Hindlimb muscle (tissue), 1 donor: ENCODE measurements around the gene RIMS3. TPM values are rescaled to one million over a fixed set of nuclear protein-coding genes. Genes with fewer than 3 reads are reported as not detected.
"Not testable (repeated sequence)": the region's sequence is repeated elsewhere in the genome, so short reads cannot be mapped to it uniquely, and the experiment has no call there.

ENCODE experiments used
- DNase-seq: peaks from one replicate; pipeline ENCODE4 v3.0.0-alpha.2; 2013
- polyA plus RNA-seq: library from polyadenylated mRNA; unstranded; fragments of 120-200 nt; gene quantifications from one replicate; pipeline ENCODE4 v1.2.1, GENCODE V29; 2013; ENCODE audit not compliant: insufficient read length

Gene RIMS3
- polyA plus RNA-seq, result 0.46 TPM

GRCh38 chr1:40665335-40666171, at the start of gene RIMS3:
Gene RIMS3, minus strand, starts transcription at chr1:40665682. Its CDS starts 23,757 bp downstream, at chr1:40641925.
- DNase-seq, result peak; percentile 45

- DNase-seq, result no peak
Measured at GRCh38 chr1:40712997-40713396, 47.5 kb upstream of the RIMS3 start.

- no peak for DNase-seq
Measured at GRCh38 chr1:40712405-40712944, 47.0 kb upstream of the RIMS3 start.

GRCh38 chr1:40711465-40712404, 46.3 kb upstream of the RIMS3 start:
- no peak for DNase-seq

- no peak for DNase-seq
Measured at GRCh38 chr1:40710581-40711315, 45.3 kb upstream of the RIMS3 start.

GRCh38 chr1:40709802-40710278, 44.4 kb upstream of the RIMS3 start:
- DNase-seq, result no peak

GRCh38 chr1:40709100-40709801, 43.8 kb upstream of the RIMS3 start:
- peak; percentile 90 for DNase-seq

- DNase-seq, result no peak
Measured at GRCh38 chr1:40708750-40709099, 43.2 kb upstream of the RIMS3 start.

- no peak for DNase-seq
Measured at GRCh38 chr1:40706626-40707025, 41.1 kb upstream of the RIMS3 start.

GRCh38 chr1:40704817-40705733, 39.6 kb upstream of the RIMS3 start:
- DNase-seq, result no peak

- no peak for DNase-seq
Measured at GRCh38 chr1:40703316-40703715, 37.8 kb upstream of the RIMS3 start.

GRCh38 chr1:40702810-40703209, 37.3 kb upstream of the RIMS3 start:
- not testable (repeated sequence) for DNase-seq

- DNase-seq, result no peak
Measured at GRCh38 chr1:40701684-40702083, 36.2 kb upstream of the RIMS3 start.

GRCh38 chr1:40699787-40700186, 34.3 kb upstream of the RIMS3 start:
- no peak for DNase-seq

- DNase-seq, result no peak
Measured at GRCh38 chr1:40697436-40697835, 32.0 kb upstream of the RIMS3 start.

GRCh38 chr1:40696294-40696693, 30.8 kb upstream of the RIMS3 start:
- no peak for DNase-seq

GRCh38 chr1:40694353-40694874, 28.9 kb upstream of the RIMS3 start:
- DNase-seq, result no peak

GRCh38 chr1:40693425-40693824, 27.9 kb upstream of the RIMS3 start:
- no peak for DNase-seq

GRCh38 chr1:40692429-40692895, 27.0 kb upstream of the RIMS3 start:
- peak; percentile 22 for DNase-seq
